NCI-H2107 treated with DMSO at 0.1 percent for 48 hours (cell line): ENCODE results near the gene DKKL1.

ENCODE experiments used
- DNase-seq: peaks from one replicate; lab custom pipeline; 2025; ENCODE audit not compliant: unreplicated experiment; lab: John Stamatoyannopoulos, UW

The DKKL1 gene

GRCh38 chr19:49391581-49392399 is 28.1 kb downstream of the DKKL1 start:
- DNase-seq = peak; percentile 76

- no peak for DNase-seq
Measured at GRCh38 chr19:49393881-49394280, 30.2 kb downstream of the DKKL1 start.

- DNase-seq = no peak
Measured at GRCh38 chr19:49395581-49396407, 32.1 kb downstream of the DKKL1 start.

GRCh38 chr19:49396738-49397505 is 33.2 kb downstream of the DKKL1 start:
- DNase-seq = no peak

- DNase-seq = no peak
Measured at GRCh38 chr19:49398001-49398615, 34.4 kb downstream of the DKKL1 start.

- no peak for DNase-seq
Measured at GRCh38 chr19:49398931-49399330, 35.3 kb downstream of the DKKL1 start.

- no peak for DNase-seq
Measured at GRCh38 chr19:49400029-49400428, 36.4 kb downstream of the DKKL1 start.

GRCh38 chr19:49403404-49404187 is 39.9 kb downstream of the DKKL1 start:
- peak; percentile 98 for DNase-seq

GRCh38 chr19:49407079-49407478 is 43.4 kb downstream of the DKKL1 start:
- no peak for DNase-seq

GRCh38 chr19:49407482-49408015 is 43.9 kb downstream of the DKKL1 start:
- no peak for DNase-seq

- DNase-seq = no peak
Measured at GRCh38 chr19:49408816-49409440, 45.3 kb downstream of the DKKL1 start.

- DNase-seq = no peak
Measured at GRCh38 chr19:49409441-49410029, 45.9 kb downstream of the DKKL1 start.

- DNase-seq = no peak
Measured at GRCh38 chr19:49411681-49412326, 48.1 kb downstream of the DKKL1 start.

- DNase-seq = no peak
Measured at GRCh38 chr19:49413348-49413747, 49.7 kb downstream of the DKKL1 start.

- no peak for DNase-seq
Measured at GRCh38 chr19:49414256-49414655, 50.6 kb downstream of the DKKL1 start.

- DNase-seq = no peak
Measured at GRCh38 chr19:49415102-49415809, 51.6 kb downstream of the DKKL1 start.

GRCh38 chr19:49415810-49416200 is 52.1 kb downstream of the DKKL1 start:
- DNase-seq = no peak

- no peak for DNase-seq
Measured at GRCh38 chr19:49417088-49417487, 53.4 kb downstream of the DKKL1 start.
